Measurements from ENCODE around the gene NEMF. TPM values are rescaled to one million over a fixed set of nuclear protein-coding genes. Genes with fewer than 3 reads are reported as not detected.
"Not testable (repeated sequence)": the region's sequence is repeated elsewhere in the genome, so short reads cannot be mapped to it uniquely, and the experiment has no call there.

The NEMF gene
- polyA plus RNA-seq, 1 experiment = 12.6 TPM

- DNase-seq (ENCODE audit: low read depth) = no peak
- Histone ChIP-seq H3K27me3 (ENCODE audit: control insufficient read depth, insufficient read depth, low read length) (no peaks in the 10 kb centered on the region), H3K36me3 (ENCODE audit: control insufficient read depth, insufficient read depth, low read length) (peaks cover 7% of the 10 kb centered on the region), H3K4me3 (ENCODE audit: low read depth, low read length) (no peak overlapping the region)
- ChIA-PET CTCF (interaction anchor here (1.3 kb wide), 1 partner anchor 32 kb away, joined by 3 read pairs; the partner anchor contains the start of gene NEMF), POLR2A (no interaction called here)
- TF ChIP-seq CTCF (IDR thresholded peaks at IDR 0.05; ENCODE audit: insufficient read depth, low read depth, low read length) = no peak
Measured at GRCh38 chr14:49820176-49820575, 32.4 kb downstream of the NEMF start.

GRCh38 chr14:49816844-49817243, 35.7 kb downstream of the NEMF start:
- H3K36me3 ChIP-seq (ENCODE audit: control insufficient read depth, insufficient read depth, low read length) = peaks cover 9% of the 10 kb centered on the region
- H3K4me3 ChIP-seq (ENCODE audit: low read depth, low read length) = no peak overlapping the region
- no peak for DNase-seq (ENCODE audit: low read depth)
- H3K27me3 ChIP-seq (ENCODE audit: control insufficient read depth, insufficient read depth, low read length) = no peaks in the 10 kb centered on the region
- ChIA-PET CTCF (interaction anchor here (1.5 kb wide), 1 partner anchor 15 kb away, joined by 3 read pairs; no protein-coding TSS in a partner anchor), POLR2A (no interaction called here)
- no peak for TF ChIP-seq CTCF (IDR thresholded peaks at IDR 0.05; ENCODE audit: insufficient read depth, low read depth, low read length)

- CTCF ChIA-PET = interaction anchor here (0.6 kb wide), 1 partner anchor 184 kb away, joined by 3 read pairs; no protein-coding TSS in a partner anchor
- H3K36me3 ChIP-seq (ENCODE audit: control insufficient read depth, insufficient read depth, low read length); H3K27me3 ChIP-seq (ENCODE audit: control insufficient read depth, insufficient read depth, low read length); DNase-seq (ENCODE audit: low read depth); POLR2A ChIA-PET; H3K4me3 ChIP-seq (ENCODE audit: low read depth, low read length): not testable (repeated sequence)
Measured at GRCh38 chr14:49816118-49816517, 36.5 kb downstream of the NEMF start.

GRCh38 chr14:49808780-49809179, 43.8 kb downstream of the NEMF start:
- POLR2A ChIA-PET = no interaction called here
- no peaks in the 10 kb centered on the region for H3K27me3 ChIP-seq (ENCODE audit: control insufficient read depth, insufficient read depth, low read length)
- no peak overlapping the region for H3K4me3 ChIP-seq (ENCODE audit: low read depth, low read length)
- CTCF ChIA-PET = no interaction called here
- TF ChIP-seq CTCF (IDR thresholded peaks at IDR 0.05; ENCODE audit: insufficient read depth, low read depth, low read length) = no peak
- no peak for DNase-seq (ENCODE audit: low read depth)
- H3K36me3 ChIP-seq (ENCODE audit: control insufficient read depth, insufficient read depth, low read length) = peaks cover 5% of the 10 kb centered on the region; the same call in 1 of the 2 replicates

GRCh38 chr14:49796025-49796424, 56.6 kb downstream of the NEMF start:
- TF ChIP-seq CTCF (IDR thresholded peaks at IDR 0.05; ENCODE audit: insufficient read depth, low read depth, low read length) = no peak
- DNase-seq (ENCODE audit: low read depth) = no peak

GRCh38 chr14:49792618-49793017, 60.0 kb downstream of the NEMF start:
- ChIA-PET CTCF (no interaction called here), POLR2A (no interaction called here)
- TF ChIP-seq CTCF (IDR thresholded peaks at IDR 0.05; ENCODE audit: insufficient read depth, low read depth, low read length) = no peak
- Histone ChIP-seq H3K4me3 (ENCODE audit: low read depth, low read length) (no peak overlapping the region), H3K36me3 (ENCODE audit: control insufficient read depth, insufficient read depth, low read length) (peaks cover 10% of the 10 kb centered on the region), H3K27me3 (ENCODE audit: control insufficient read depth, insufficient read depth, low read length) (no peaks in the 10 kb centered on the region)
- no peak for DNase-seq (ENCODE audit: low read depth)

More at GRCh38 chr14:49796025-49796424, 56.6 kb downstream of the NEMF start:
- H3K27me3 ChIP-seq (ENCODE audit: control insufficient read depth, insufficient read depth, low read length) = no peaks in the 10 kb centered on the region
- H3K4me3 ChIP-seq (ENCODE audit: low read depth, low read length) = no peak overlapping the region
- ChIA-PET CTCF (no interaction called here), POLR2A (no interaction called here)
- H3K36me3 ChIP-seq (ENCODE audit: control insufficient read depth, insufficient read depth, low read length) = peaks cover 6% of the 10 kb centered on the region; the same call in 1 of the 2 replicates

All from BJ (cell line).